T follicular helper cell (primary cell): ENCODE results near the gene PKLR.
"Not testable (repeated sequence)": the region's sequence is repeated elsewhere in the genome, so short reads cannot be mapped to it uniquely, and the experiment has no call there.

Experiments
- DNase-seq: peaks from one replicate; pipeline ENCODE4 v3.0.0-alpha.2; 2020; ENCODE audit warnings: low read depth
- total RNA-seq, 2 experiments: gene quantifications; one replicate each; lab custom pipeline; 2026; lab: John Stamatoyannopoulos, UW

Gene PKLR
- total RNA-seq = 0 reads per million in 2 experiments

GRCh38 chr1:155301342-155301841 lies at the start of gene PKLR:
Gene PKLR, minus strand, starts transcription at chr1:155301438. Its CDS starts 43 bp downstream, at chr1:155301395.
- DNase-seq = no peak

GRCh38 chr1:155342842-155343241 lies 41.6 kb upstream of the PKLR start:
- no peak for DNase-seq

GRCh38 chr1:155339515-155340097 lies 38.4 kb upstream of the PKLR start:
- DNase-seq = no peak

GRCh38 chr1:155334962-155335361 lies 33.7 kb upstream of the PKLR start:
- no peak for DNase-seq

GRCh38 chr1:155329980-155330598 lies 28.9 kb upstream of the PKLR start:
- no peak for DNase-seq

GRCh38 chr1:155328856-155329255 lies 27.6 kb upstream of the PKLR start:
- DNase-seq = not testable (repeated sequence)

GRCh38 chr1:155327981-155328380 lies 26.7 kb upstream of the PKLR start:
- DNase-seq = no peak

- DNase-seq = no peak
These were observed 25.4 kb upstream of the PKLR start for GRCh38 chr1:155326631-155327037.

- no peak for DNase-seq
These were observed 24.8 kb upstream of the PKLR start for GRCh38 chr1:155326020-155326526.

- no peak for DNase-seq
These were observed 24.3 kb upstream of the PKLR start for GRCh38 chr1:155325603-155325893.

- no peak for DNase-seq
These were observed 23.7 kb upstream of the PKLR start for GRCh38 chr1:155324717-155325602.

GRCh38 chr1:155324037-155324716 lies 22.9 kb upstream of the PKLR start:
- DNase-seq = peak; percentile 84

GRCh38 chr1:155323729-155324036 lies 22.4 kb upstream of the PKLR start:
- DNase-seq = peak; percentile 72

GRCh38 chr1:155322953-155323728 lies 21.9 kb upstream of the PKLR start:
- DNase-seq = peak; percentile 78

- DNase-seq = no peak
These were observed 21.3 kb upstream of the PKLR start for GRCh38 chr1:155322571-155322952.

GRCh38 chr1:155321639-155322503 lies 20.6 kb upstream of the PKLR start:
- DNase-seq = no peak

- DNase-seq = peak; percentile 58
These were observed 19.7 kb upstream of the PKLR start, which contains the start of gene RUSC1 for GRCh38 chr1:155320661-155321617. Gene RUSC1, plus strand, starts transcription at chr1:155320894. Its CDS starts 880 bp downstream, at chr1:155321774.

- DNase-seq = no peak
These were observed 19.0 kb upstream of the PKLR start for GRCh38 chr1:155320252-155320651.

GRCh38 chr1:155319536-155319935 lies 18.3 kb upstream of the PKLR start:
- no peak for DNase-seq
